GM23248 (cell line): ENCODE measurements around the gene THEM4. TPM values are rescaled to one million over a fixed set of nuclear protein-coding genes. Genes with fewer than 3 reads are reported as not detected.

ENCODE experiments used
- DNase-seq: peaks from one replicate; pipeline ENCODE4 v3.0.0-alpha.2; 2015
- H2AFZ ChIP-seq: fragments of 200-600 bp; sonication (generic); 2 replicates; pipeline ENCODE4 v1.6.1; 2016; ENCODE audit warnings: antibody characterized with exemption
- H3F3A ChIP-seq: fragments of 200-600 bp; sonication (generic); 2 replicates; pipeline ENCODE4 v1.6.1; 2016; ENCODE audit warnings: mild to moderate bottlenecking, antibody characterized with exemption, mixed run types; ENCODE audit not compliant: insufficient read depth
- H3K27ac ChIP-seq: fragments of 200-600 bp; sonication (generic); 2 replicates; pipeline ENCODE4 v1.5.1; 2016; ENCODE audit warnings: mild to moderate bottlenecking
- H3K27me3 ChIP-seq: fragments of 200-600 bp; sonication (generic); replicated peaks from 2 replicates; pipeline ENCODE4 v1.6.1; 2016; ENCODE audit warnings: mild to moderate bottlenecking; ENCODE audit not compliant: insufficient read depth
- H3K36me3 ChIP-seq: fragments of 200-600 bp; sonication (generic); 2 replicates; pipeline ENCODE4 v1.6.1; 2016; ENCODE audit warnings: low read depth, mild to moderate bottlenecking
- H3K4me1 ChIP-seq: fragments of 200-600 bp; sonication (generic); 2 replicates; pipeline ENCODE4 v1.6.1; 2016; ENCODE audit warnings: mild to moderate bottlenecking; ENCODE audit not compliant: insufficient read depth
- H3K4me2 ChIP-seq: fragments of 200-600 bp; sonication (generic); one replicate; pipeline ENCODE4 v1.6.1; 2016; ENCODE audit warnings: mild to moderate bottlenecking; ENCODE audit not compliant: unreplicated experiment
- H3K4me3 ChIP-seq: fragments of 200-600 bp; sonication (generic); 2 replicates; pipeline ENCODE4 v1.5.1; 2016; ENCODE audit warnings: mild to moderate bottlenecking
- H3K79me2 ChIP-seq: fragments of 200-600 bp; sonication (generic); 2 replicates; pipeline ENCODE4 v1.6.1; 2016; ENCODE audit warnings: mild to moderate bottlenecking; ENCODE audit not compliant: insufficient read depth
- H3K9ac ChIP-seq: fragments of 200-600 bp; sonication (generic); 2 replicates; pipeline ENCODE4 v1.6.1; 2016; ENCODE audit warnings: mild to moderate bottlenecking
- H3K9me2 ChIP-seq: fragments of 200-600 bp; sonication (generic); 2 replicates; pipeline ENCODE4 v1.6.1; 2016; ENCODE audit warnings: mixed run types, mild to moderate bottlenecking, moderate library complexity; ENCODE audit not compliant: insufficient read depth
- H3K9me3 ChIP-seq: fragments of 200-600 bp; sonication (generic); one replicate; pipeline ENCODE4 v1.6.1; 2017; ENCODE audit warnings: low read depth
- H4K20me1 ChIP-seq: fragments of 200-600 bp; sonication (generic); 2 replicates; pipeline ENCODE4 v1.6.0; 2016; ENCODE audit not compliant: insufficient read depth
- EZH2 ChIP-seq: fragments of 200-600 bp; sonication (generic); IDR thresholded peaks from 2 replicates; pipeline ENCODE4 v1.6.1; 2018; ENCODE audit warnings: antibody characterized with exemption, mild to moderate bottlenecking; ENCODE audit not compliant: insufficient read depth, poor library complexity, severe bottlenecking
- EZH2phosphoT487 ChIP-seq: fragments of 200-600 bp; sonication (generic); IDR thresholded peaks from 2 replicates; pipeline ENCODE4 v1.6.1; 2018; ENCODE audit warnings: antibody characterized with exemption, moderate library complexity, mild to moderate bottlenecking, low read depth; ENCODE audit not compliant: insufficient read depth
- WGBS, 2 experiments: methylation state at CpG; one replicate each; pipeline ENCODE4 v1.1.6; 2015 to 2017; ENCODE audit warnings: low lambda C conversion rate in 2 of 2, low coverage in 1 of 2; ENCODE audit errors: missing lambda C conversion rate in 2 of 2; 5-methylcytosine and 5-hydroxymethylcytosine counted together
- in situ Hi-C: fragments of 300-500 bp; cut with MboI; formaldehyde crosslinking; loops from 2 replicates; pipeline ENCODE4 v1.15.0; 2020
- polyA plus RNA-seq: library from polyadenylated mRNA; unstranded; fragments of >200 nt; fragmentation: Nextera tagmentation; extraction: Ambion mirVana; gene quantifications from 2 replicates; pipeline ENCODE4 v1.2.1, GENCODE V29; 2016
- total RNA-seq: library from RNA; depleted of rRNA; stranded (reverse); fragments of >200 nt; shearing (Covaris generic); gene quantifications from 2 replicates; pipeline ENCODE4 v1.2.3, GENCODE V29; 2014

THEM4 gene
- total and polyA plus RNA-seq, 2 experiments from 2014 or later = 14.6 to 17.9 TPM

DNA sequence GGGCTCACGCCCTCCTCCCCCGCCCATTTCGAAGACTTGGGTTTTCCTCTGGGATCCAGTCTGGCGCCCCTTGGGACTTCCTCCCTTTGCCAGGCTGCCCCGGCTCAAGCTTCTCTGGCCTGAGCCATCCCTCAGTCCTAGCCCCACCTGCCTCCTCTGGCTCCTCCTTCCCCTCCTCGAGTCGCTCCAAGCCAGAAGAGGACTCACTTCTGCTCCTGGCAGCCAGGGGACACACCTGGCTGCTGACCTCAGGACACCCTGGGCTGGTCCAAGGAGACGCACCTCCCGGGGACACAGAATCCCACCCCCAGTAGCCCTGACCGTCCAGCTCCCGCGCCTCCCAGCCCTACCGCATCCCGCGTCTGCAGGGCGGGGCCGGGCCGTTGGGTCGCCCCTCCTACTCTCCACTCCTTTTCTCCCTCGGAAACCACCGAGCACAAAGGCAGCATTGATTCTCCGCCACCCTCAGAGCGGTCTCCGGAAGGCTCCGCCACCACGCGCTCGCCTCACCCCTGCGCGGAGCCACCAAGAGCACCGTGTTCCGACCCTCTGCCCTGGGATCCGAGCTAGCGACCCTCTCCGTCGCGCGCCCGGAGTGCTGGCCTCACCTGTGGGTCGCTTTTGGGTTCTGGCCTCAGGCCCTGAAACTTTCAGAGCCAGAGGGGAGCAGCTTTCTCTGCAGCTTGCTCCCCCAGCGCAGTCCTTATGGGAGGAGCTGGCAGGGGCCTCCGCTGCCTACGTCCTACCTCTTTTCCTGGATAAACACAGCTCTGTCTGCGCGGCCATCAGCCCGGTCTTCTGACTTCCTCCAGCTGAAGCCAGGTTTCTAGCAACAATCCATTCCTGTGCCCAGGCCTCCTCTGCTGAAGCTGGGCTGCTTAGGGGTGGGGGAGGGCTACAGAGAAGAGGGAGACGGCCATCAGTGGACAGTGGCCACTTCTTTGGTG is 69.6 kb downstream of the THEM4 start, which contains the start of gene C2CD4D:
Gene C2CD4D (minus strand): TSS at position 364 of the 947 bp plus-strand sequence. CDS start 831 bp downstream, outside the sequence.
- no peak for TF ChIP-seq EZH2
- H4K20me1 ChIP-seq = no peaks in the 10 kb centered on the region
- peak within 1 kb of the TSS; percentile 55 for H3K4me3 ChIP-seq
- H3K79me2 ChIP-seq = no peaks in the 10 kb centered on the region
- in situ Hi-C loops = no loop called here
- no peak within 1 kb of the TSS for H3K27ac ChIP-seq
- 0 out of 2 replicates have a peak within 1 kb of the TSS, but pooled peaks have one; percentile 6 for H3K9ac ChIP-seq
- DNase-seq = no peak
- H3K4me2 ChIP-seq = peak within 1 kb of the TSS; percentile 55
- peaks cover 21% of the 10 kb centered on the region for H3K27me3 ChIP-seq
- no peaks in the 10 kb centered on the region for H3K9me2 ChIP-seq
- H3F3A ChIP-seq = peaks cover 11% of the 10 kb centered on the region; the same call in 1 of the 2 replicates
- peak within 1 kb of the TSS; percentile 70 for H2AFZ ChIP-seq
- no peaks in the 10 kb centered on the region for H3K36me3 ChIP-seq
- H3K4me1 ChIP-seq = no peaks in the 10 kb centered on the region
- no peaks in the 10 kb centered on the region for H3K9me3 ChIP-seq
- 53 to 56% methylated on average over 41 to 47 of the region's 47 CpGs for WGBS, 2 experiments

DNA sequence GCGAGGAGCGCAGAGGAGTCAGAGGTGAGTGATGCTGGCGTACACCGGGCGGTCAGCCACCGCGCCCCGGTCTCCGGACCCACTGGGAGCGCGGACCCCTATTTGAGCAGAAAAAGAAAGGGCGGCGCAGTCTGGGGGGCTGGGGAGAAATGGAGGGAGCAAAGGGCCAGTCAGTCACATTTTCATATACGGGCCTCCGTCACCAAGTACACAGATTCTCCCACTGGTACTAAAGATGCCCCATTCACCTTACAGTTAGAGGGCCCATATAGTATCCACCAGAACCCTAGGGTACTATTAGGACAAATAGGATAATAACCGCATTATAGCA is 70.3 kb downstream of the THEM4 start:
- Histone ChIP-seq H3K9me3 (no peaks in the 10 kb centered on the region), H3K9ac (no peak overlapping the region), H2AFZ (peak overlapping the region; percentile 70), H3K36me3 (no peaks in the 10 kb centered on the region), H3K4me2 (peak overlapping the region; percentile 55), H3F3A (peaks cover 11% of the 10 kb centered on the region; the same call in 1 of the 2 replicates), H3K79me2 (no peaks in the 10 kb centered on the region), H3K4me1 (no peaks in the 10 kb centered on the region), H3K27me3 (peaks cover 21% of the 10 kb centered on the region), H4K20me1 (no peaks in the 10 kb centered on the region), H3K27ac (no peak overlapping the region), H3K9me2 (no peaks in the 10 kb centered on the region), H3K4me3 (peak overlapping the region; percentile 55)
- WGBS, 2 experiments = 10 to 15% methylated on average over 16 of the region's 16 CpGs
- no peak for DNase-seq
- TF ChIP-seq EZH2 = peak; percentile 89
- no peak for TF ChIP-seq EZH2phosphoT487
- in situ Hi-C loops = no loop called here

DNA sequence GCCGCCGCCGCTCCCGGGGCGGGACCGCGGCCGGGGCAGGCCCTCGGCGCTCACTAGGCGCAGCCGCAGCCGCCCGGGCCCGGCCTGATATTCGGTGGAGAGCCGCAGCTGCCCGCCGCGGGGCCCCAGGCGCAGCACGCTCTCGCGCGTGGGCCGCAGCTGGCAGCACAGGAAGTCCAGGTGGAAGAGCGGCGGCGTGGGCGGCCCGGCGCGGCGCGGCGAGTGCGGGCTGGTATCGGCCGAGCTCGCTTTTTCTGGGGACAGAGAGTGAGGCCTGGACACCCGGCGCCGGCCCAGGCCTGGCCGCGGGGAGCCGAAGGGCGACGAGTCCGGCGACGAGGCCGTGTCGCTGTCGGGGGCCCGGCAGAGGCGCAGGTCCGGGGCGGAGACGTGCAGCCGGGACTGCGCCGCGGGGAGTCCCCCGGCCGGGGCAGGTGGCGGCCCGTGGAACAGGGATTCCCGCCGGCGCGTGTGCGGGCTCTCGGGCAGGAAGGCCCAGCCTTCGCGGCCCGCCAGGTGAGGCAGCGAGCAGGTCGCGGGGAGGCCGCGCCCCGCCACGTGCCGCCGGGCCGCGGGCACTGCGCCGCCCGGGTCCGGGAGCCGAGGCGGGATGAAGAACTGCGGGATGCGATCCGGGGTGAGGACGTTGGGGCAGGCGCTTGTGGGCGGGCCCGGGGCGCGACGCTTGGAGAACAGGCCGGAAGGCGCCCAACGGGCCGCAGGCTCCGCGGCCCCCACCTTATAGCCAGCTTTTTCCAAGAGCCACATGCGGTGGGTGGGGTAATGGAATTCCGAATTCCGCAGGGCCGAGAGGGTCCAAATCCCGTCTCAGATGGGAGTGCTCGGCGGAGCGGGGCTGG is 70.9 kb downstream of the THEM4 start:
- Histone ChIP-seq H4K20me1 (no peaks in the 10 kb centered on the region), H3K4me3 (peak overlapping the region; percentile 55), H2AFZ (peak overlapping the region; percentile 70), H3K27ac (no peak overlapping the region), H3K36me3 (no peaks in the 10 kb centered on the region), H3K4me1 (no peaks in the 10 kb centered on the region), H3K9me3 (no peaks in the 10 kb centered on the region), H3K4me2 (peak overlapping the region; percentile 55), H3K9ac (peak overlapping the region; percentile 6; the same call in 1 of the 2 replicates), H3K79me2 (no peaks in the 10 kb centered on the region), H3F3A (peaks cover 11% of the 10 kb centered on the region; the same call in 1 of the 2 replicates), H3K9me2 (no peaks in the 10 kb centered on the region), H3K27me3 (peaks cover 21% of the 10 kb centered on the region)
- TF ChIP-seq EZH2 = no peak
- no peak for TF ChIP-seq EZH2phosphoT487
- 3 to 8% methylated on average over 94 to 99 of the region's 117 CpGs for WGBS, 2 experiments
- peak; percentile 59 for DNase-seq
- in situ Hi-C loops = no loop called here

DNA sequence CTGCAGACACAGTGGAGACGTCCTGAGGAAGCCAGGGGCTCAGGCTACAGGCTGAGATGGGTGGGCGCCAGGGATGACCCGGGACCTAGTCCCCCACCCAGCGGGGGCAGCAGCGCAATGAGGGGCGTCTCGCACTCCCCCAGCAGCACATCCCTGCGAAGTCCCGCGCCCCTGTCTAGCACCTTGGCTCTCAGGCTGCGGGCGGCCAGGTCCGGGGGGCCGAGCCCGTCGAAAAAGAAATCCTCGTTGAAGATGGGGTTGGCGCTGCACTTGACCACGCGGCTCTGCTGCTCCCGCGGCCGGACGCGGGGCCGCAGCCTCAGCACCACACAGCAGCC is 71.5 kb downstream of the THEM4 start:
- Histone ChIP-seq H3K4me3 (peak overlapping the region; percentile 55), H4K20me1 (no peaks in the 10 kb centered on the region), H3K27me3 (peaks cover 21% of the 10 kb centered on the region), H2AFZ (no peak overlapping the region; the same call in 1 of the 2 replicates), H3K4me1 (no peaks in the 10 kb centered on the region), H3F3A (peaks cover 11% of the 10 kb centered on the region; the same call in 1 of the 2 replicates), H3K27ac (no peak overlapping the region), H3K9ac (no peak overlapping the region), H3K36me3 (no peaks in the 10 kb centered on the region), H3K4me2 (peak overlapping the region; percentile 55), H3K9me2 (no peaks in the 10 kb centered on the region), H3K79me2 (no peaks in the 10 kb centered on the region), H3K9me3 (no peaks in the 10 kb centered on the region)
- WGBS, 2 experiments = 3 to 7% methylated on average over 15 to 24 of the region's 26 CpGs
- DNase-seq = no peak
- TF ChIP-seq EZH2 (peak; percentile 22), EZH2phosphoT487 (no peak)
- in situ Hi-C loops = no loop called here
